T-cell (primary cell): Measurements from ENCODE around the gene RGP1. TPM values are rescaled to one million over a fixed set of nuclear protein-coding genes. Genes with fewer than 3 reads are reported as not detected.

Source experiments
- ATAC-seq, 4 experiments: fragments of 200-7000 bp in 3 of 4; fragments of 150-1000 bp in 1 of 4; cut with Tn5 transposase; replicated peaks in 1 of 4; 1 replicate in 3 of 4; 2 replicates in 1 of 4; pipeline ENCODE4 v1.10.0; 2021; ENCODE audit warnings: moderate library complexity in 3 of 4, mild to moderate bottlenecking in 2 of 4, moderate number of reproducible peaks in 1 of 4
- CTCF ChIA-PET, 2 donors: fragments of 300-600 bp; sonication (Branson Sonifier 250); formaldehyde crosslinking; loops; one replicate each; lab custom pipeline; 2022; ENCODE audit warnings: antibody characterized with exemption in 2 of 2; lab: Charles Lee
- POLR2A ChIA-PET, 2 donors: fragments of 300-600 bp; sonication (Branson Sonifier 250); formaldehyde crosslinking; loops; one replicate each; lab custom pipeline; 2022; ENCODE audit warnings: antibody characterized with exemption in 2 of 2; lab: Charles Lee
- DNase-seq, 35 experiments: peaks; one replicate each; pipeline versions ENCODE4 v3.0.0 to v3.0.0-alpha.2; 2013 to 2023
- H3K27ac ChIP-seq: one replicate; pipeline ENCODE4 v1.5.1; 2013; ENCODE audit warnings: low read length
- H3K27me3 ChIP-seq, 2 experiments: replicated peaks in 1 of 2; 1 replicate in 1 of 2; 2 replicates in 1 of 2; pipeline versions ENCODE4 v1.6.1 to v1.7.0; 2013; ENCODE audit warnings: low read length in 1 of 2, mixed read lengths in 1 of 2; ENCODE audit not compliant: control insufficient read depth in 2 of 2, insufficient read depth in 2 of 2; ENCODE audit errors: extremely low read depth in 1 of 2
- H3K36me3 ChIP-seq, 2 donors: 1 replicate in 1 of 2; 2 replicates in 1 of 2; pipeline versions ENCODE4 v1.6.1 to v1.7.0; 2013; ENCODE audit warnings: low read length in 1 of 2; ENCODE audit not compliant: control insufficient read depth in 2 of 2, insufficient read depth in 1 of 2; ENCODE audit errors: extremely low read depth in 1 of 2
- H3K4me1 ChIP-seq, 2 experiments: 1 replicate in 1 of 2; 2 replicates in 1 of 2; pipeline versions ENCODE4 v1.6.1 to v1.7.0; 2013; ENCODE audit warnings: low read length in 2 of 2, mixed read lengths in 1 of 2; ENCODE audit not compliant: insufficient read depth in 2 of 2, control insufficient read depth in 1 of 2; ENCODE audit errors: extremely low read depth in 1 of 2
- H3K4me3 ChIP-seq, 2 donors: 1 replicate in 1 of 2; 2 replicates in 1 of 2; pipeline versions ENCODE4 v1.5.1 to v1.7.0; 2013; ENCODE audit warnings: mild to moderate bottlenecking in 2 of 2, low read length in 1 of 2, moderate library complexity in 1 of 2; ENCODE audit not compliant: control insufficient read depth in 1 of 2; ENCODE audit errors: extremely low read depth in 1 of 2
- H3K9me3 ChIP-seq: 2 replicates; pipeline ENCODE4 v1.7.0; 2013
- H3K27ac Mint-ChIP-seq, 2 donors: one replicate each; pipeline ENCODE4 v1.8.0; 2020 to 2021; ENCODE audit warnings: mild to moderate bottlenecking in 2 of 2, mixed read lengths in 2 of 2
- H3K27me3 Mint-ChIP-seq, 2 donors: one replicate each; pipeline ENCODE4 v1.8.0; 2021 to 2022; ENCODE audit warnings: mixed read lengths in 2 of 2
- H3K36me3 Mint-ChIP-seq: one replicate; pipeline ENCODE4 v1.8.0; 2021; ENCODE audit warnings: mixed read lengths
- H3K4me1 Mint-ChIP-seq, 3 donors: one replicate each; pipeline ENCODE4 v1.8.0; 2020 to 2022; ENCODE audit warnings: mixed read lengths in 3 of 3, mild to moderate bottlenecking in 1 of 3
- H3K4me3 Mint-ChIP-seq, 3 donors: one replicate each; pipeline ENCODE4 v1.8.0; 2020 to 2022; ENCODE audit warnings: mild to moderate bottlenecking in 3 of 3, mixed read lengths in 3 of 3, moderate library complexity in 3 of 3
- H3K9me3 Mint-ChIP-seq, 3 donors: one replicate each; pipeline ENCODE4 v1.8.0; 2020 to 2022; ENCODE audit warnings: mixed read lengths in 3 of 3
- WGBS: methylation state at CpG from one replicate; pipeline ENCODE4 v1.1.5; 2013; ENCODE audit warnings: missing lambda C conversion rate; ENCODE audit not compliant: insufficient coverage; 5-methylcytosine and 5-hydroxymethylcytosine counted together
- total RNA-seq, 35 experiments: library from RNA in 6 of 35; stranded (reverse) in 6 of 35; fragments of 120-200 nt in 1 of 35; gene quantifications; one replicate each; pipeline versions ENCODE4 v1.2.1 to v1.2.4 and lab custom pipeline; 2013 to 2026

RGP1 gene
- total RNA-seq, 5 donors from 2014 or later (not counting 1 experiment from before 2014, with no cell fraction given) = 20.6 to 36.5 (median 33.5) TPM

DNA sequence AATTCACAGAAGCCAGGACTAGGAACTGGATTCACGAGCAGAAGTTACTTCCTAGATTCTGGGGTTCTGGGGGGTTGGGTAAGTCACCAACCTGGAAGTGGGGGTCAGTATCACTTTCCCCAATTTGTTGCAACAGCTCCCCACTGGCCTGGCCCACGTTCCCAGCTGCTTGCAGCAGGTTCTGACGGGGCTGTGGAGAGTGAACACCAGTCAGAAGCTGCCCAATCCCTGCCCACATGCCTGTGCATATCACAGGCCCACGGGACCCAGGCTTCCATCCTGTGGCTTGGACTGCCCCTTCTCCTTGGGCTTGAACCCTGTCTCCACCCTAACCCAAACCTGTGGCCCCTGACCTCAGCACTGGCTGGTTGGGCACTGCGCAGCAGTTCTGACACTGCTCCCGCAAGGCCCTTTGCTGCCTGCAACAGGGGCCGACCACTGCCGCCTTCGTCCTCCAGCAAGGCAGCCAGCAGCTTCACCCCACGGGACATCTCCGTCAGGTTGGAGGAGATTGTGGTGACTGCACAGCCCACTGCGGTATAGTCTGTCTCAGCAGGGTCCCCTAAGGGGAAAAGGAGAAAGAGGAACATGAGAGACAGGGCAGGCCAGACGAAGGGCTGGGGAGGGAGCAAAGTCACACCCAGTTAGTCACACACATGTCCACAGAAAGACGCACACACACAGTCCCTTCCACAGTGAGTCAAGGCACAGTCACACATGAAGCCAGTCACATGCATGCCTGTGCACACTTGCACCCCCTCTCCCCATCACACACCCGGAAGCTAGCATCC, 30.2 kb upstream of the RGP1 start:
- Mint-ChIP-seq H3K4me1 (peaks cover 0 to 13% (median 3%) of the 10 kb centered on the region in 3 donors), H3K4me3 (no peak overlapping the region), H3K36me3 (peaks cover 70% of the 10 kb centered on the region), H3K27ac (no peak overlapping the region), H3K9me3 (no peaks in the 10 kb centered on the region), H3K27me3 (no peaks in the 10 kb centered on the region)
- no peak overlapping the region for H3K27ac ChIP-seq
- DNase-seq = peak in 1 of 35 experiments; percentile 9
- CTCF ChIA-PET = no interaction called here
- no peak overlapping the region for H3K4me3 ChIP-seq
- WGBS = 92% methylated on average over 10 of the region's 15 CpGs
- ATAC-seq = no peak
- peaks cover 51 to 100% of the 10 kb centered on the region in 2 donors for H3K36me3 ChIP-seq
- POLR2A ChIA-PET = no interaction called here
- no peaks in the 10 kb centered on the region for H3K27me3 ChIP-seq
- H3K4me1 ChIP-seq = no peaks in the 10 kb centered on the region
- no peaks in the 10 kb centered on the region for H3K9me3 ChIP-seq

DNA sequence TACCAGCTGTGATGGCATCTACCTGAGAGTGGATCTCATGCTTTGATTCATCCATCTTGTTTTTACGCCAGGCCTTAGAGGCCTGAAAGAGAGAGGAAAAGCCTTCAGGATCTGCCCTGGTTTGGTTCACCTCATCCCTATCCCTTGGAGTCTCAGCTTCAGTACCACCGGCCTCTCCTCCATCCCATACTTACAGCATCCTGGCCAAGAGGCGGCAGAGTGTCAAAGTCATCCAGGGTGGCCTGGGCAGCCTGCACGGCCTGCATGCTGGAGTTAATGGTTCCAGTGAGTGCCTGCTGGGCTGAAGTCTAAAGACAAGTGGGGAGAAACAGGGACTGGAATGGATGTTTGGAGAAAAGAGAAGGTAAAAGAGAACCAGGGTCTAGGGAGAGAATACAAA, 29.5 kb upstream of the RGP1 start:
- ATAC-seq = no peak
- H3K36me3 Mint-ChIP-seq = peaks cover 70% of the 10 kb centered on the region
- CTCF ChIA-PET = interaction anchor here in 1 of 2 donors (0.5 kb wide), 1 partner anchor 70 kb away, joined by 4 read pairs; no protein-coding TSS in a partner anchor

DNA sequence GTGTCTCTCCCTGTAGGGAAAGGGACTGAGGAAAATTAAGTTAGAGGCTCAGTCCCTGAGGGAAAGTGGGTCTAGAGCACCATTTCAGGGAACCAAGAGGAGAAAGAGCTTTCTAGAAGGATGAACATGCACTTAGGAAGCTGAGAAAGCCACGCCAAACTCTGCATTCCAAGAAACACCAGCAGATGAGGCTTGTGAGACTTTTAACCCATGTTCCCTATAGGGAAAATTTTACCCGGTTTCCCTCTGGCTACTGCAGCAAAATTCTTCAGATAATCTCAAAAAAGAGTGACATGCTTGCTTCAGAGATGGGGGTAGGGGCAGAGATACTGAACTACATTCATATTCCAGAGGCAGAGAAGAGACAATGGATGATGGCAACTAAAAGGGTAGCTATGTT, 25.7 kb upstream of the RGP1 start:
- CTCF ChIA-PET = no interaction called here
- no peak overlapping the region for H3K27ac Mint-ChIP-seq

More for the DNA sequence above, 29.5 kb upstream of the RGP1 start:
- WGBS = 100% methylated on average over 1 of the region's 4 CpGs
- Mint-ChIP-seq H3K9me3 (no peaks in the 10 kb centered on the region), H3K4me1 (peaks cover 0 to 13% (median 3%) of the 10 kb centered on the region in 3 donors), H3K27ac (no peak overlapping the region), H3K27me3 (no peaks in the 10 kb centered on the region), H3K4me3 (no peak overlapping the region)
- no peaks in the 10 kb centered on the region for H3K4me1 ChIP-seq
- no peak for DNase-seq
- no peaks in the 10 kb centered on the region for H3K9me3 ChIP-seq
- POLR2A ChIA-PET = no interaction called here
- H3K27ac ChIP-seq = no peak overlapping the region
- H3K27me3 ChIP-seq = no peaks in the 10 kb centered on the region
- H3K36me3 ChIP-seq = peaks cover 51 to 100% of the 10 kb centered on the region in 2 donors
- no peak overlapping the region for H3K4me3 ChIP-seq

DNA sequence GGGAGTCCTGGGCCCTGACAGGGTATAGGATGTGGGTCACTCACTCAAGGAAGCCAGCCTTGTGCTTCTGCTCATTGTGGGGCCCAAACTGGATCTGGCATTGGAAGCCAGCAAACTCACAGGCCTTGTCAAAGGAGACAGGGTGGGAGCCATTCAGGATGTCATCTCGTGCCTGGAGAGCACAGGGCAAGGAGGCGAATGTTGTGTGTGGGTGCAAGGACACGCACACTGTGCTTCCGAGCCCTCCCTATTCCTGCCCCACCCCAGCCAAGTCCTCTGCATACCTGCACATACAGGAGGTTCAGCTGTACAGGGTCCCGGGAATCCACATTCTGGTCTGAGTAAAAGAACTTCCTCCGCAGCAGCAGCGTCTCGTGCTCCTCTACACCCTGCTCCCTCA, 25.2 kb upstream of the RGP1 start:
- CTCF ChIA-PET = no interaction called here
- H3K27ac Mint-ChIP-seq = no peak overlapping the region
- DNase-seq (no peak), ATAC-seq (no peak)
- POLR2A ChIA-PET = no interaction called here
- Histone ChIP-seq H3K36me3 (peaks cover 32 to 76% of the 10 kb centered on the region in 2 donors), H3K4me3 (no peak overlapping the region), H3K27me3 (no peaks in the 10 kb centered on the region), H3K27ac (no peak overlapping the region), H3K4me1 (peaks cover 20 to 27% of the 10 kb centered on the region in 2 experiments), H3K9me3 (no peaks in the 10 kb centered on the region)
- H3K27me3 Mint-ChIP-seq = no peaks in the 10 kb centered on the region
- WGBS = 100% methylated on average over 4 of the region's 8 CpGs
- no peaks in the 10 kb centered on the region for H3K9me3 Mint-ChIP-seq
- peaks cover 50% of the 10 kb centered on the region for H3K36me3 Mint-ChIP-seq
- peaks cover 6 to 13% (median 7%) of the 10 kb centered on the region in 3 donors for H3K4me1 Mint-ChIP-seq
- H3K4me3 Mint-ChIP-seq = no peak overlapping the region

More for the DNA sequence above, 25.7 kb upstream of the RGP1 start:
- H3K4me3 Mint-ChIP-seq = no peak overlapping the region
- no CpG with 5 or more reads among the region's 2 CpGs for WGBS
- no peak for ATAC-seq
- H3K27me3 Mint-ChIP-seq = no peaks in the 10 kb centered on the region
- H3K27ac ChIP-seq = no peak overlapping the region
- no peaks in the 10 kb centered on the region for H3K27me3 ChIP-seq
- H3K4me1 Mint-ChIP-seq = peaks cover 6 to 13% (median 7%) of the 10 kb centered on the region in 3 donors
- POLR2A ChIA-PET = no interaction called here
- H3K4me1 ChIP-seq = peaks cover 16 to 23% of the 10 kb centered on the region in 2 experiments
- H3K36me3 ChIP-seq = peaks cover 33 to 81% of the 10 kb centered on the region in 2 donors
- peaks cover 52% of the 10 kb centered on the region for H3K36me3 Mint-ChIP-seq
- DNase-seq = no peak
- H3K9me3 ChIP-seq = no peaks in the 10 kb centered on the region
- no peaks in the 10 kb centered on the region for H3K9me3 Mint-ChIP-seq
- no peak overlapping the region for H3K4me3 ChIP-seq

DNA sequence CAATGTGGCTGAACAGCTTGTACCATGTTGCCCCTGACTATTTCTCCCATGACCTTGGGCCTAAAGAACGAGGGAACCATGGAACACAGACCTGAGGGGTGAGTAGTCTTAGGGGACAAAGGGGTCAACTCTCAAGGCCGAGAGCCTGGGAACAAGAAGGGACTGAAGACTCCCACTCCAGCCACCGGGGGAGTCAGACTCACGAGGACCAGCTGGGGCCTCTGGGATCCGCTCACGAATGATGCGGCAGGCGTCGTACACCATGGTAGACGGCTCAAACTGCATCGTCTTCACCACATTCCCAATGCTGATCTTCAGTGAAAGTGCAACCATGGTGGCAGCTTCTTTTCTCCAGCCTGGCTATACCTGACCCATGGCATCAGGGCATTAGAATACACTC, 23.7 kb upstream of the RGP1 start:
- Mint-ChIP-seq H3K4me3 (no peak overlapping the region), H3K9me3 (no peaks in the 10 kb centered on the region), H3K27me3 (no peaks in the 10 kb centered on the region), H3K36me3 (peaks cover 41% of the 10 kb centered on the region), H3K4me1 (peaks cover 3 to 13% (median 7%) of the 10 kb centered on the region in 3 donors), H3K27ac (no peak overlapping the region)
- peaks cover 34 to 42% of the 10 kb centered on the region in 2 experiments for H3K4me1 ChIP-seq
- CTCF ChIA-PET = interaction anchor here in 1 of 2 donors (0.9 to 1.5 kb wide), 2 partner anchors 69 to 122 kb away, joined by 3 to 4 read pairs; no protein-coding TSS in a partner anchor
- no peak overlapping the region for H3K4me3 ChIP-seq
- no peak for DNase-seq
- 98% methylated on average over 10 of the region's 11 CpGs for WGBS
- no peaks in the 10 kb centered on the region for H3K27me3 ChIP-seq
- H3K36me3 ChIP-seq = peaks cover 20 to 61% of the 10 kb centered on the region in 2 donors
- no peaks in the 10 kb centered on the region for H3K9me3 ChIP-seq
- POLR2A ChIA-PET = interaction anchor here in 1 of 2 donors (0.5 kb wide), 1 partner anchor 1649 kb away, joined by 4 read pairs; no protein-coding TSS in a partner anchor
- no peak for ATAC-seq
- H3K27ac ChIP-seq = no peak overlapping the region

DNA sequence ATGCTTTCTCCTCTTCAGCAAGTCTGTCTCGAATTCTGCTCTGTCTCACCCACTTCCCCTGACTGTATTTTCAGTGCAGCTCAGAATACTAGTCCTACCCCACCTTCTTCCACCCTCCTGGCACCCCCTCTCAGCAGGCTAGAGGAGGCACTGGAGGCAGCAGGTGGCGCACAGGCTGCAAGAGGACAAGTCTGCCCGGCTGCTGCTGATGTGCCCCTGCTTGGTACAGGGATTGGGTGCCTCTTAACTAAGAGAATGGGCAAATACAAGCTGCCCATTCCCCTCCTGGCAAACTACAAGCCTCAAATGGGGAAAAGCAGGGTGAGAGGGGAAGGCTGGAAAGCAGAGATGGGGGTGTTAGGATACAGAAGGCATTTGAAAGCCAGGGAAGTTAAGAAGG, 22.2 kb upstream of the RGP1 start:
- H3K27ac Mint-ChIP-seq = no peak overlapping the region
- H3K9me3 Mint-ChIP-seq = no peaks in the 10 kb centered on the region
- H3K27ac ChIP-seq = peak overlapping the region; percentile 33
- H3K36me3 Mint-ChIP-seq = peaks cover 33% of the 10 kb centered on the region
- no peak overlapping the region for H3K4me3 ChIP-seq
- POLR2A ChIA-PET = no interaction called here
- H3K36me3 ChIP-seq = peaks cover 18 to 46% of the 10 kb centered on the region in 2 donors
- 0% methylated on average over 1 of the region's 3 CpGs for WGBS
- H3K27me3 Mint-ChIP-seq = no peaks in the 10 kb centered on the region
- DNase-seq (peak in 32 of 35 experiments; percentile 23 to 68 (median 45)), ATAC-seq (peak; percentile 61 to 72 (median 64))
- H3K4me1 ChIP-seq = peaks cover 43 to 54% of the 10 kb centered on the region in 2 experiments
- CTCF ChIA-PET = interaction anchor here (0.6 to 2.5 kb wide), 6 partner anchors 21 to 123 kb away, joined by 3 to 10 read pairs (median 4); partner anchors contain the start of genes CCDC107 (in 1 of the 2), GBA2 (in 1 of the 2), RGP1 (in 1 of the 2) and RMRP (in 1 of the 2)
- H3K9me3 ChIP-seq = no peaks in the 10 kb centered on the region
- H3K27me3 ChIP-seq = no peaks in the 10 kb centered on the region
- peak overlapping the region in 2 of 3 donors; percentile 26 to 34 for H3K4me3 Mint-ChIP-seq
- peaks cover 3 to 7% (median 6%) of the 10 kb centered on the region in 3 donors for H3K4me1 Mint-ChIP-seq
